ENCODE measurements around the gene TARP.

GRCh38 chr7:38215115-38215514, 58.3 kb downstream of the TARP start:
- TF ChIP-seq POLR2A (IDR thresholded peaks at IDR 0.05; ENCODE audit: extremely low read depth, insufficient read length), result no peak
- no peak for TF ChIP-seq CTCF (IDR thresholded peaks at IDR 0.05; ENCODE audit: low read depth, low read length)
- TF ChIP-seq, protein P1, sequence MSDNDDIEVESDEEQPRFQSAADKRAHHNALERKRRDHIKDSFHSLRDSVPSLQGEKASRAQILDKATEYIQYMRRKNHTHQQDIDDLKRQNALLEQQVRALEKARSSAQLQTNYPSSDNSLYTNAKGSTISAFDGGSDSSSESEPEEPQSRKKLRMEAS (IDR thresholded peaks at IDR 0.05; ENCODE audit: low read depth, low read length), result no peak
- TF ChIP-seq MYC (IDR thresholded peaks at IDR 0.05; ENCODE audit: low read depth, low read length), result no peak
